Fibroblast of lung (primary cell): ENCODE results near the gene APOH.

Experiments used
- EZH2 ChIP-seq: IDR thresholded peaks from 2 replicates; pipeline ENCODE4 v1.5.1; 2012; ENCODE audit warnings: low read length, control low read depth, mild to moderate bottlenecking; ENCODE audit errors: missing control alignments
- TF ChIP-seq, protein P1 (sequence below), 2 donors: IDR thresholded peaks in 1 of 2; conservative IDR thresholded peaks in 1 of 2; 1 replicate in 1 of 2; 2 replicates in 1 of 2; pipeline ENCODE4 v1.5.1; 2011 to 2012; ENCODE audit warnings: low read length in 2 of 2, control low read depth in 1 of 2, inconsistent platforms in 1 of 2, low read depth in 1 of 2, mild to moderate bottlenecking in 1 of 2

DNA sequence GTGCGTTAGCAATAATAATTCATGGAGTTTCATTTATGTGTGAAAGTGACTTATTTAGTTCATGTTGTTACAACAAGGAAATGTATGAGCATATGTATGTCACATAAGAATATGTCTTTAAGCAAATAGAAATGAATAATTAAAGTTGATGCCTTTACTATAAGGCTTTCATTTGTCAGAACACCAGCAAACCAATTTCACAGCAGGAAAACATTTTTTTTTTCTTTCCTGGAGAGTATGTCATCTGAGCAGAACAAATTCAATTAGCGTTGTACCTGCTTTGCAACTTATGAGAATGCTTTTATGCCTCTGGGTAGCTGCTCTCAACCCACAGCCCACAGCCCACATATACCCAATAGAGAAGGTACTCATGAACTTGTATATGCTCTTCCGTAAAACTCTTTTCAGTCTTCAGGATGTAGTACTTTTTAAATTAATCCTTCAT lies 26.3 kb upstream of the APOH start:
- TF ChIP-seq, protein P1, sequence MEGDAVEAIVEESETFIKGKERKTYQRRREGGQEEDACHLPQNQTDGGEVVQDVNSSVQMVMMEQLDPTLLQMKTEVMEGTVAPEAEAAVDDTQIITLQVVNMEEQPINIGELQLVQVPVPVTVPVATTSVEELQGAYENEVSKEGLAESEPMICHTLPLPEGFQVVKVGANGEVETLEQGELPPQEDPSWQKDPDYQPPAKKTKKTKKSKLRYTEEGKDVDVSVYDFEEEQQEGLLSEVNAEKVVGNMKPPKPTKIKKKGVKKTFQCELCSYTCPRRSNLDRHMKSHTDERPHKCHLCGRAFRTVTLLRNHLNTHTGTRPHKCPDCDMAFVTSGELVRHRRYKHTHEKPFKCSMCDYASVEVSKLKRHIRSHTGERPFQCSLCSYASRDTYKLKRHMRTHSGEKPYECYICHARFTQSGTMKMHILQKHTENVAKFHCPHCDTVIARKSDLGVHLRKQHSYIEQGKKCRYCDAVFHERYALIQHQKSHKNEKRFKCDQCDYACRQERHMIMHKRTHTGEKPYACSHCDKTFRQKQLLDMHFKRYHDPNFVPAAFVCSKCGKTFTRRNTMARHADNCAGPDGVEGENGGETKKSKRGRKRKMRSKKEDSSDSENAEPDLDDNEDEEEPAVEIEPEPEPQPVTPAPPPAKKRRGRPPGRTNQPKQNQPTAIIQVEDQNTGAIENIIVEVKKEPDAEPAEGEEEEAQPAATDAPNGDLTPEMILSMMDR (conservative IDR thresholded peaks at IDR 0.05 in 1 of 2, IDR thresholded peaks at IDR 0.05 in 1 of 2; ENCODE audit: low read depth in 1 of 2, low read length in 2 of 2) = no peak
- TF ChIP-seq EZH2 = no peak
